ENCODE measurements around the gene RNU6-7. TPM values are rescaled to one million over a fixed set of nuclear protein-coding genes. Genes with fewer than 3 reads are reported as not detected.
A peak's percentile ranks its signal among the peaks of the same experiment; 100 is the strongest.

RNU6-7 gene
- total RNA-seq, 1 donor from 2014 or later: not detected

DNA sequence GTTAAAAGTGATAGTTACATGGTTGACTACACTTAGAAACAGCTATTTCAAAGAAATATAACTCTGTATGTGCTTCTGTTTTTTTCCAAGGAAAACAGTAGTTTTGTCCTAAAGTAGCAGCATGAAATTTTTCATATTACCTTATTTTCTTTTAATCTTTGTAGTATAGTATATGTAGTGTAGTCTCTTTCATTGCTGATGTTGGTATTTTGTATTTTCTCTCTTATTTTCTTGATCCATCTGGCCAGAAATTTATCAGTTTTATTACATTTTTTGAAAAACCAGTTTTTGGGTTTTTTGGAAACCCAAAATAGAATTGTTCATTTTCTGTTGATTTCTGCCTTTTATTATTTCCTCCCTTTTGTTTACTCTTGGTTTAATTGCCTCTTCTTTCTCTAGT is 7.6 kb downstream of the RNU6-7 start:
- Mint-ChIP-seq H3K9me3 (ENCODE audit: unreplicated experiment) (no peaks in the 10 kb centered on the region), H3K4me1 (ENCODE audit: unreplicated experiment) (peaks cover under 1% of the 10 kb centered on the region), H3K36me3 (ENCODE audit: low read depth, unreplicated experiment) (no peaks in the 10 kb centered on the region), H3K27ac (ENCODE audit: unreplicated experiment) (no peak overlapping the region), H3K4me3 (ENCODE audit: unreplicated experiment) (no peak overlapping the region), H3K27me3 (ENCODE audit: unreplicated experiment) (no peaks in the 10 kb centered on the region)
- no peak for DNase-seq (ENCODE audit: low spot score)
- TF ChIP-seq, protein P1, sequence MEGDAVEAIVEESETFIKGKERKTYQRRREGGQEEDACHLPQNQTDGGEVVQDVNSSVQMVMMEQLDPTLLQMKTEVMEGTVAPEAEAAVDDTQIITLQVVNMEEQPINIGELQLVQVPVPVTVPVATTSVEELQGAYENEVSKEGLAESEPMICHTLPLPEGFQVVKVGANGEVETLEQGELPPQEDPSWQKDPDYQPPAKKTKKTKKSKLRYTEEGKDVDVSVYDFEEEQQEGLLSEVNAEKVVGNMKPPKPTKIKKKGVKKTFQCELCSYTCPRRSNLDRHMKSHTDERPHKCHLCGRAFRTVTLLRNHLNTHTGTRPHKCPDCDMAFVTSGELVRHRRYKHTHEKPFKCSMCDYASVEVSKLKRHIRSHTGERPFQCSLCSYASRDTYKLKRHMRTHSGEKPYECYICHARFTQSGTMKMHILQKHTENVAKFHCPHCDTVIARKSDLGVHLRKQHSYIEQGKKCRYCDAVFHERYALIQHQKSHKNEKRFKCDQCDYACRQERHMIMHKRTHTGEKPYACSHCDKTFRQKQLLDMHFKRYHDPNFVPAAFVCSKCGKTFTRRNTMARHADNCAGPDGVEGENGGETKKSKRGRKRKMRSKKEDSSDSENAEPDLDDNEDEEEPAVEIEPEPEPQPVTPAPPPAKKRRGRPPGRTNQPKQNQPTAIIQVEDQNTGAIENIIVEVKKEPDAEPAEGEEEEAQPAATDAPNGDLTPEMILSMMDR (IDR thresholded peaks at IDR 0.05; ENCODE audit: unreplicated experiment): no peak

DNA sequence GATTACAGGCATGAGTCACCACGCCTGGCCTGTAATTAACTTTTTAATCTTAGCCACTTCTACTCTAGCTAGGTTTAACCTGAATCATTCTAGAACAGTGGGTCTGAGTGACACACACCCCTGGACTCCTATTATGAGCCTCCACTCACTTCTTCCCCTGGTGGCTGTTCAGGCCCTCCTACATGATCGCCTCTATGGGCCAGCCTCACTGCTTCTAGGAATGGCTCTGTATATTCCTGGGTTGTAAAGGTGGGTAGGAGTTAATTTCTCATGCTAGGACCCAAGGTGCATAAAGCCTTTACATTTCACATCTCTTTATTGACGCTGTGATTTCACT is 9.2 kb downstream of the RNU6-7 start:
- Mint-ChIP-seq H3K36me3 (ENCODE audit: low read depth, unreplicated experiment) (no peaks in the 10 kb centered on the region), H3K27me3 (ENCODE audit: unreplicated experiment) (no peaks in the 10 kb centered on the region), H3K9me3 (ENCODE audit: unreplicated experiment) (no peaks in the 10 kb centered on the region), H3K4me1 (ENCODE audit: unreplicated experiment) (no peaks in the 10 kb centered on the region), H3K4me3 (ENCODE audit: unreplicated experiment) (no peak overlapping the region), H3K27ac (ENCODE audit: unreplicated experiment) (no peak overlapping the region)
- TF ChIP-seq, protein P1 (IDR thresholded peaks at IDR 0.05; ENCODE audit: unreplicated experiment): no peak
- DNase-seq (ENCODE audit: low spot score): no peak

DNA sequence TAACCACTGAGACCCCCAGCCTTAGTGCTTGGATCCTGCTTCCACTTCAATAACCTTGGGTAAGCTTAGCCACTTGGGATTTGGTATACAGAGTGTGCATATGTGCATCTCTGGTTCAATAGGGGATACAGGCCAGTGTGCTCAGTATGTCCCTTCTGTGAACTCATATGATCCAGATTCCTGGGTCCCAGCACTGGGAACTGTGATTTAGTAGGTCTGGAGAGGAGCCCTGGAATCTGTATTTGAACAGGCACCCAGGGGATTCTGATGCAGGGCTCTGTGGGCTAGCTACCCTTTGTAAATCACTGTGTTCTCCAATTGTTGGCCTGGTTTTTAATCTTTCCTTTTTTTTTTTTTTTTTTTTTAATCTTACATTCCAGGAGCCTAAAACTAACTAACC is 11.0 kb downstream of the RNU6-7 start:
- H3K27ac Mint-ChIP-seq (ENCODE audit: unreplicated experiment): no peak overlapping the region

DNA sequence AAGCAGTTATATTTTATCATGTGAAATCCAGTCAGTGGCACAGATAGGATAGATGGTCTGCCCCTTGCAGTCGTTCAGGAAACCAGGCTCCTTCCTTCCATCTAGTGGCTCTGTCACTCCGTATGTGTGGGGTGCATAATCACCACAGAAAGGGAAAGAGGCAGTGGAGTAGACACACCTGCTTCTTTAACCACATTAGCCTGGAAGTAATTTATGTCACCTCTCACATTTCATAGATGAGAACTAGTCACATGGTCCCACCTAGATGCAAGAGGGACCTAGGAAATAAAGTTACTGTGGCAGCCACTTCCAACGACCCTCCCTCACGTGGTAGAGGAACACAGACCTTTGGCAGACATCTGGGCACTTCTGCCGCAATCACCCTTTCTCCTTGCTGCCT is 15.5 kb downstream of the RNU6-7 start:
- no peak overlapping the region for H3K27ac Mint-ChIP-seq (ENCODE audit: unreplicated experiment)
- H3K9me3 Mint-ChIP-seq (ENCODE audit: unreplicated experiment): no peaks in the 10 kb centered on the region
- H3K36me3 Mint-ChIP-seq (ENCODE audit: low read depth, unreplicated experiment): no peaks in the 10 kb centered on the region

More for the DNA sequence above, 11.0 kb downstream of the RNU6-7 start:
- no peaks in the 10 kb centered on the region for H3K27me3 Mint-ChIP-seq (ENCODE audit: unreplicated experiment)
- no peaks in the 10 kb centered on the region for H3K4me1 Mint-ChIP-seq (ENCODE audit: unreplicated experiment)
- no peaks in the 10 kb centered on the region for H3K9me3 Mint-ChIP-seq (ENCODE audit: unreplicated experiment)
- H3K4me3 Mint-ChIP-seq (ENCODE audit: unreplicated experiment): no peak overlapping the region
- H3K36me3 Mint-ChIP-seq (ENCODE audit: low read depth, unreplicated experiment): no peaks in the 10 kb centered on the region
- TF ChIP-seq, protein P1 (IDR thresholded peaks at IDR 0.05; ENCODE audit: unreplicated experiment): no peak
- no peak for DNase-seq (ENCODE audit: low spot score)

DNA sequence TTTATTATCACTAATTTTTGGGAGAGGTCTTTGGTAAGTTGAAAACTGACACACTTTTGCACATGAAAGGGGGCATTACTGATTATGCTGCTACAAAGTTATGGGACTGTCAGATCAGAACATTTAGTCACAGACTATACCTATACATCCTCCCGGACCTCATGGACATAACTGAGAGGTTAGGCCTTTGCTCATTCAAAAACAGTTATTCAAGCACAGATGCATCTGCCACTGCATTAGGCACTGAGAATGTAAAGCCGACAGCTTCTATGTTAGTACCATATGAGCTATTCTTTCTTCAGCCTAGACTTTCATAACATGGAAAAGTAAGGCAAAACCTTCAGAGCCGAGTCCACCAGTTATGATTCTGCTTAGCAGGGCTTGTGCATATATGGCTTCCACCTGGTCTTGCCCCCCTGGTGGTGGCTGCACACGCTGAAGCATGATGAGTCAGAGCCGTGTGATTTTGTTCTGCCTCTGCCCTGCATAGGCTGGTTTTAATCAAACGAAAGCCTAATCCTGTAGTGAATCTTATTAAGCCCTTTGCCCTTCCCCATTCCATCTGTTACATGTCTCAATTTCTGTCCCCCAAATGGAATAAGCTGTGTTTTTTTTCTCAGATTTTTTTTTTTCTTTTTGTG is 23.0 kb downstream of the RNU6-7 start:
- Mint-ChIP-seq H3K27ac (ENCODE audit: unreplicated experiment) (no peak overlapping the region), H3K4me3 (ENCODE audit: unreplicated experiment) (no peak overlapping the region)

More for the DNA sequence above, 15.5 kb downstream of the RNU6-7 start:
- H3K4me1 Mint-ChIP-seq (ENCODE audit: unreplicated experiment): no peaks in the 10 kb centered on the region
- DNase-seq (ENCODE audit: low spot score): no peak
- no peaks in the 10 kb centered on the region for H3K27me3 Mint-ChIP-seq (ENCODE audit: unreplicated experiment)
- TF ChIP-seq, protein P1 (IDR thresholded peaks at IDR 0.05; ENCODE audit: unreplicated experiment): no peak
- no peak overlapping the region for H3K4me3 Mint-ChIP-seq (ENCODE audit: unreplicated experiment)

More for the DNA sequence above, 23.0 kb downstream of the RNU6-7 start:
- Mint-ChIP-seq H3K4me1 (ENCODE audit: unreplicated experiment) (no peaks in the 10 kb centered on the region), H3K27me3 (ENCODE audit: unreplicated experiment) (no peaks in the 10 kb centered on the region), H3K9me3 (ENCODE audit: unreplicated experiment) (no peaks in the 10 kb centered on the region), H3K36me3 (ENCODE audit: low read depth, unreplicated experiment) (no peaks in the 10 kb centered on the region)
- peak; percentile 9 for DNase-seq (ENCODE audit: low spot score)
- TF ChIP-seq, protein P1 (IDR thresholded peaks at IDR 0.05; ENCODE audit: unreplicated experiment): peak; percentile 15
